T-cell (primary cell): ENCODE data around the gene TTF2. TPM values are rescaled to one million over a fixed set of nuclear protein-coding genes. Genes with fewer than 3 reads are reported as not detected.
"Not testable (repeated sequence)": the region's sequence is repeated elsewhere in the genome, so short reads cannot be mapped to it uniquely, and the experiment has no call there.

Experiments
- ATAC-seq, 4 experiments: fragments of 200-7000 bp in 3 of 4; fragments of 150-1000 bp in 1 of 4; cut with Tn5 transposase; replicated peaks in 1 of 4; 1 replicate in 3 of 4; 2 replicates in 1 of 4; pipeline ENCODE4 v1.10.0; 2021; ENCODE audit warnings: moderate library complexity in 3 of 4, mild to moderate bottlenecking in 2 of 4, moderate number of reproducible peaks in 1 of 4
- CTCF ChIA-PET, 2 donors: fragments of 300-600 bp; sonication (Branson Sonifier 250); formaldehyde crosslinking; loops; one replicate each; lab custom pipeline; 2022; ENCODE audit warnings: antibody characterized with exemption in 2 of 2; lab: Charles Lee
- POLR2A ChIA-PET, 2 donors: fragments of 300-600 bp; sonication (Branson Sonifier 250); formaldehyde crosslinking; loops; one replicate each; lab custom pipeline; 2022; ENCODE audit warnings: antibody characterized with exemption in 2 of 2; lab: Charles Lee
- DNase-seq, 35 experiments: peaks; one replicate each; pipeline versions ENCODE4 v3.0.0 to v3.0.0-alpha.2; 2013 to 2023
- H3K27ac ChIP-seq: one replicate; pipeline ENCODE4 v1.5.1; 2013; ENCODE audit warnings: low read length
- H3K27me3 ChIP-seq, 2 experiments: replicated peaks in 1 of 2; 1 replicate in 1 of 2; 2 replicates in 1 of 2; pipeline versions ENCODE4 v1.6.1 to v1.7.0; 2013; ENCODE audit warnings: low read length in 1 of 2, mixed read lengths in 1 of 2; ENCODE audit not compliant: control insufficient read depth in 2 of 2, insufficient read depth in 2 of 2; ENCODE audit errors: extremely low read depth in 1 of 2
- H3K36me3 ChIP-seq, 2 donors: 1 replicate in 1 of 2; 2 replicates in 1 of 2; pipeline versions ENCODE4 v1.6.1 to v1.7.0; 2013; ENCODE audit warnings: low read length in 1 of 2; ENCODE audit not compliant: control insufficient read depth in 2 of 2, insufficient read depth in 1 of 2; ENCODE audit errors: extremely low read depth in 1 of 2
- H3K4me1 ChIP-seq, 2 experiments: 1 replicate in 1 of 2; 2 replicates in 1 of 2; pipeline versions ENCODE4 v1.6.1 to v1.7.0; 2013; ENCODE audit warnings: low read length in 2 of 2, mixed read lengths in 1 of 2; ENCODE audit not compliant: insufficient read depth in 2 of 2, control insufficient read depth in 1 of 2; ENCODE audit errors: extremely low read depth in 1 of 2
- H3K4me3 ChIP-seq, 2 donors: 1 replicate in 1 of 2; 2 replicates in 1 of 2; pipeline versions ENCODE4 v1.5.1 to v1.7.0; 2013; ENCODE audit warnings: mild to moderate bottlenecking in 2 of 2, low read length in 1 of 2, moderate library complexity in 1 of 2; ENCODE audit not compliant: control insufficient read depth in 1 of 2; ENCODE audit errors: extremely low read depth in 1 of 2
- H3K9me3 ChIP-seq: 2 replicates; pipeline ENCODE4 v1.7.0; 2013
- H3K27ac Mint-ChIP-seq, 2 donors: one replicate each; pipeline ENCODE4 v1.8.0; 2020 to 2021; ENCODE audit warnings: mild to moderate bottlenecking in 2 of 2, mixed read lengths in 2 of 2
- H3K27me3 Mint-ChIP-seq, 2 donors: one replicate each; pipeline ENCODE4 v1.8.0; 2021 to 2022; ENCODE audit warnings: mixed read lengths in 2 of 2
- H3K36me3 Mint-ChIP-seq: one replicate; pipeline ENCODE4 v1.8.0; 2021; ENCODE audit warnings: mixed read lengths
- H3K4me1 Mint-ChIP-seq, 3 donors: one replicate each; pipeline ENCODE4 v1.8.0; 2020 to 2022; ENCODE audit warnings: mixed read lengths in 3 of 3, mild to moderate bottlenecking in 1 of 3
- H3K4me3 Mint-ChIP-seq, 3 donors: one replicate each; pipeline ENCODE4 v1.8.0; 2020 to 2022; ENCODE audit warnings: mild to moderate bottlenecking in 3 of 3, mixed read lengths in 3 of 3, moderate library complexity in 3 of 3
- H3K9me3 Mint-ChIP-seq, 3 donors: one replicate each; pipeline ENCODE4 v1.8.0; 2020 to 2022; ENCODE audit warnings: mixed read lengths in 3 of 3
- WGBS: methylation state at CpG from one replicate; pipeline ENCODE4 v1.1.5; 2013; ENCODE audit warnings: missing lambda C conversion rate; ENCODE audit not compliant: insufficient coverage; 5-methylcytosine and 5-hydroxymethylcytosine counted together
- total RNA-seq, 35 experiments: library from RNA in 6 of 35; stranded (reverse) in 6 of 35; fragments of 120-200 nt in 1 of 35; gene quantifications; one replicate each; pipeline versions ENCODE4 v1.2.1 to v1.2.4 and lab custom pipeline; 2013 to 2026

TTF2 gene
- total RNA-seq, 5 donors from 2014 or later (not counting 1 experiment from before 2014, with no cell fraction given), result 26.7 to 37.1 (median 33.8) TPM

DNA sequence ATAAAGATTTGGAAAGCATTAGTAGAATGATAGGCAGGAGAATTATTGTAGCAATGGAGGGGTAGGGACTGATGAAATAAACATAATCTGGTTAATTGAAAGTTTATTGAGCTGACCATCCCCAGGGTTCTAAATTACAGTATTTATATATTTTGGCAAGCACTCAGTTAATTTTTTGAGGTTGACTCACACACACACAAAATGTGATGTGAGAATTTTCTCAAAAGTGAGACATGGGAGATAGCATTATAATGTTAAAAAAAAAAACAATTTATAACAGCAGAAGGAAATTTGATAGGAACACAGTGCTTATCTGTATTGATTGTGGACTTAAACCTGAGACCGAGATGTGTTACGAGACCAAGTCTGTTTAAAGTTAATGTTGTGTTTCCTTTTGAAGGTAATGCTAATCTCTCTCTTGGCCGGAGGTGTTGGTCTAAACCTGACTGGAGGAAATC, 36.9 kb downstream of the TTF2 start:
- H3K27ac Mint-ChIP-seq, result no peak overlapping the region
- H3K36me3 Mint-ChIP-seq, result peaks cover 64% of the 10 kb centered on the region
- peaks cover 0 to 11% (median 9%) of the 10 kb centered on the region in 3 donors for H3K4me1 Mint-ChIP-seq
- Histone ChIP-seq H3K4me3 (no peak overlapping the region), H3K27ac (no peak overlapping the region), H3K9me3 (no peaks in the 10 kb centered on the region), H3K4me1 (no peaks in the 10 kb centered on the region), H3K36me3 (peaks cover 4 to 60% of the 10 kb centered on the region in 2 donors), H3K27me3 (no peaks in the 10 kb centered on the region)
- H3K27me3 Mint-ChIP-seq, result no peaks in the 10 kb centered on the region
- ChIA-PET CTCF (no interaction called here), POLR2A (no interaction called here)
- H3K4me3 Mint-ChIP-seq, result no peak overlapping the region
- WGBS, result 100% methylated on average over 3 of the region's 3 CpGs
- ATAC-seq (no peak), DNase-seq (no peak)
- H3K9me3 Mint-ChIP-seq, result no peaks in the 10 kb centered on the region

DNA sequence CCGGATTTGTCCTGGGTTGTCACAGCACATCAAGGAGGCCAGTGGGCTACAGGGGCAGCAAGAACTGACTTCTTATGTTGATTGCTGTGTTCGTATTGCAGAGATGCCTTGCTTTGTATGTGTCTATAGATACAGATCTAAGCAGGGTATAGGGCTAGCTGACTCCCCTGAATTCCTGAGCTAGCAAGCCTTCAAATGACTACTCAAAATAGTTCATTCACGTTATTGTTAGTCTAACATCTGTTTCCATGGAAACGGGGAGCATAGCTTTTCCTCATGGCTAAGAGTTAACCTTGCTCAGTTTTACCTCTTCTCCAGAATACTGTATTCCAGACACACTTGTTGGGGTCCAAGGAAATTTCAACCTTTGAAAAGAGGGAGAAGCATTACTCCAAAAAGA, 37.3 kb downstream of the TTF2 start:
- Histone ChIP-seq H3K36me3 (peaks cover 3 to 58% of the 10 kb centered on the region in 2 donors), H3K9me3 (no peaks in the 10 kb centered on the region), H3K27ac (no peak overlapping the region), H3K4me1 (no peaks in the 10 kb centered on the region), H3K27me3 (no peaks in the 10 kb centered on the region), H3K4me3 (no peak overlapping the region)
- ChIA-PET CTCF (no interaction called here), POLR2A (no interaction called here)
- H3K27ac Mint-ChIP-seq, result no peak overlapping the region
- no peak overlapping the region for H3K4me3 Mint-ChIP-seq
- no peaks in the 10 kb centered on the region for H3K9me3 Mint-ChIP-seq
- DNase-seq (no peak), ATAC-seq (no peak)
- no peaks in the 10 kb centered on the region for H3K27me3 Mint-ChIP-seq
- 100% methylated on average over 1 of the region's 4 CpGs for WGBS
- peaks cover 0 to 12% (median 11%) of the 10 kb centered on the region in 3 donors for H3K4me1 Mint-ChIP-seq
- peaks cover 66% of the 10 kb centered on the region for H3K36me3 Mint-ChIP-seq

- no peaks in the 10 kb centered on the region for H3K4me1 ChIP-seq
- peaks cover 0 to 53% of the 10 kb centered on the region in 2 donors for H3K36me3 ChIP-seq
- WGBS, result no CpG with 5 or more reads among the region's 4 CpGs
- DNase-seq (no peak), ATAC-seq (no peak)
- peaks cover 64% of the 10 kb centered on the region for H3K36me3 Mint-ChIP-seq
- H3K9me3 Mint-ChIP-seq, result no peaks in the 10 kb centered on the region
- ChIA-PET CTCF (interaction anchor here (0.5 to 1.4 kb wide), 6 partner anchors 14 to 350 kb away, joined by 3 to 4 read pairs (median 3); no protein-coding TSS in a partner anchor), POLR2A (interaction anchor here in 1 of 2 donors (0.6 kb wide), 1 partner anchor 8 kb away, joined by 3 read pairs; no protein-coding TSS in a partner anchor)
- H3K27ac ChIP-seq, result no peak overlapping the region
- H3K27ac Mint-ChIP-seq, result no peak overlapping the region
- no peaks in the 10 kb centered on the region for H3K27me3 ChIP-seq
- H3K4me3 Mint-ChIP-seq, result no peak overlapping the region
- H3K4me3 ChIP-seq, result no peak overlapping the region
- H3K27me3 Mint-ChIP-seq, result no peaks in the 10 kb centered on the region
- H3K4me1 Mint-ChIP-seq, result peaks cover 0 to 10% (median 9%) of the 10 kb centered on the region in 3 donors
- H3K9me3 ChIP-seq, result no peaks in the 10 kb centered on the region
These were observed 38.3 kb downstream of the TTF2 start for GRCh38 chr1:117098287-117098890.

DNA sequence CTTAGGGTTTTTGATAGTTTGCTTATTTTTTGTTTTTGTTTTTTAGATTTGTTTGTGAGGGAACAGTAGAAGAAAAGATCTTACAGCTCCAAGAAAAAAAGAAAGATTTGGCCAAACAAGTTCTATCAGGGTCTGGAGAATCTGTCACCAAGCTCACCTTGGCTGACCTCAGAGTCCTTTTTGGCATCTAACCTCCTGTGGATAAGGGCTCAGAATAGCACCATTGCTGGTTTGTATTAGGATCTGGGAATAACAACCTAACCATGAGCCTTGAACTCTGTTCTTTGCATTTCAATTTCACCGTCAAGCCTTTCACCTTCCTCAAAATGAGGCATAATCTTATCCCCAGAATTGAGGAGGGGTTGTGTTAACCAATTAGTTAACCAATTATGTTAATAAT, 41.2 kb downstream of the TTF2 start:
- peaks cover 0 to 3% (median 0%) of the 10 kb centered on the region in 3 donors for H3K4me1 Mint-ChIP-seq
- DNase-seq (no peak), ATAC-seq (no peak)
- H3K36me3 ChIP-seq, result peaks cover 0 to 36% of the 10 kb centered on the region in 2 donors
- H3K9me3 Mint-ChIP-seq, result no peaks in the 10 kb centered on the region
- H3K27me3 ChIP-seq, result no peaks in the 10 kb centered on the region
- H3K9me3 ChIP-seq, result no peaks in the 10 kb centered on the region
- no peak overlapping the region for H3K27ac ChIP-seq
- H3K4me3 ChIP-seq, result no peak overlapping the region
- ChIA-PET POLR2A (no interaction called here), CTCF (interaction anchor here in 1 of 2 donors (0.6 kb wide), 1 partner anchor 735 kb away, joined by 3 read pairs; no protein-coding TSS in a partner anchor)
- no peaks in the 10 kb centered on the region for H3K27me3 Mint-ChIP-seq
- WGBS, result no CpG with 5 or more reads among the region's 1 CpG
- no peaks in the 10 kb centered on the region for H3K4me1 ChIP-seq
- no peak overlapping the region for H3K4me3 Mint-ChIP-seq
- H3K27ac Mint-ChIP-seq, result no peak overlapping the region
- peaks cover 72% of the 10 kb centered on the region for H3K36me3 Mint-ChIP-seq

- H3K9me3 Mint-ChIP-seq, H3K4me1 Mint-ChIP-seq, H3K27me3 ChIP-seq, H3K9me3 ChIP-seq, H3K27ac Mint-ChIP-seq, H3K4me3 ChIP-seq, ATAC-seq, H3K27ac ChIP-seq, H3K4me3 Mint-ChIP-seq, H3K27me3 Mint-ChIP-seq, H3K4me1 ChIP-seq, CTCF ChIA-PET, DNase-seq: not testable (repeated sequence)
- 100% methylated on average over 2 of the region's 3 CpGs for WGBS
- peaks cover 71% of the 10 kb centered on the region for H3K36me3 Mint-ChIP-seq
- H3K36me3 ChIP-seq, result peaks cover 0 to 31% of the 10 kb centered on the region in 2 donors
- POLR2A ChIA-PET, result interaction anchor here in 1 of 2 donors (0.5 kb wide), 1 partner anchor 8 kb away, joined by 3 read pairs; no protein-coding TSS in a partner anchor
These were observed 41.7 kb downstream of the TTF2 start for GRCh38 chr1:117101858-117102257.

DNA sequence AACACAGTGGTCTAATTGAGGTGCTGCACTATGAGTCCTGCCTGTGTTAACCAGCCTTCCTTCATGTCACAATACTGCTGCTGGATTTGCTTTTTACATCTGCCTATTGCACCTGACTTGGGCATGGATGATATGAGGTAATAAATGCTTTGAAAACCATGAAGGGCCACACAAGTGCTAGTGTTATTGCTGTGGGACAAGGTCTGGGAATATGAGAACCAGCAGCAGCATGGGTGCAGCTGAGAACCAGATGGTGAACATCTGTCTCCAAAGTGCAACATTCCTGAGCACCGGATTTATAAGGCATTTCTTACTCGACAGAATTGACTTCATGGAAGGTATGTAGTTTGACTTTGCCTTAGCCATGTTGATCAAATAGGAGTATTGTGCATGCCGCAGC, 44.9 kb downstream of the TTF2 start:
- DNase-seq (no peak), ATAC-seq (no peak)
- H3K4me3 ChIP-seq, result no peak overlapping the region
- CTCF ChIA-PET, result no interaction called here
- H3K36me3 Mint-ChIP-seq, result peaks cover 48% of the 10 kb centered on the region
- H3K27me3 ChIP-seq, result no peaks in the 10 kb centered on the region
- H3K27ac Mint-ChIP-seq, result no peak overlapping the region
- no peaks in the 10 kb centered on the region for H3K9me3 Mint-ChIP-seq
- WGBS, result 100% methylated on average over 2 of the region's 3 CpGs
- H3K27ac ChIP-seq, result no peak overlapping the region
- no peaks in the 10 kb centered on the region for H3K4me1 ChIP-seq
- H3K4me1 Mint-ChIP-seq, result peaks cover 0 to 6% (median 0%) of the 10 kb centered on the region in 3 donors
- no peak overlapping the region for H3K4me3 Mint-ChIP-seq
- no peaks in the 10 kb centered on the region for H3K27me3 Mint-ChIP-seq
- no peaks in the 10 kb centered on the region for H3K9me3 ChIP-seq
- POLR2A ChIA-PET, result no interaction called here
- H3K36me3 ChIP-seq, result peaks cover 0 to 10% of the 10 kb centered on the region in 2 donors
